NT2/D1 (cell line): ENCODE measurements around the gene GDAP2.
"Not testable (repeated sequence)": the region's sequence is repeated elsewhere in the genome, so short reads cannot be mapped to it uniquely, and the experiment has no call there.

Experiments used
- DNase-seq: peaks from one replicate; pipeline ENCODE4 v3.0.0-alpha.2; 2011; ENCODE audit warnings: low read depth, low spot score
- H3K27me3 ChIP-seq: 2 replicates; pipeline ENCODE4 v1.6.0; 2011; ENCODE audit warnings: mild to moderate bottlenecking; ENCODE audit not compliant: insufficient read length, insufficient read depth
- H3K36me3 ChIP-seq: 2 replicates; pipeline ENCODE4 v1.6.1; 2011; ENCODE audit warnings: mild to moderate bottlenecking, low read length, mixed read lengths; ENCODE audit not compliant: insufficient read depth, insufficient read length
- H3K4me1 ChIP-seq: 2 replicates; pipeline ENCODE4 v1.5.1; 2011; ENCODE audit not compliant: insufficient read depth, insufficient read length
- H3K4me3 ChIP-seq: 2 replicates; pipeline ENCODE4 v1.5.1; 2011; ENCODE audit warnings: low read depth; ENCODE audit not compliant: insufficient read length
- H3K9ac ChIP-seq: 2 replicates; pipeline ENCODE4 v1.6.0; 2011; ENCODE audit warnings: low read depth; ENCODE audit not compliant: insufficient read length
- H3K9me3 ChIP-seq: 2 replicates; pipeline ENCODE4 v1.5.1; 2011; ENCODE audit warnings: mild to moderate bottlenecking, low read length; ENCODE audit not compliant: insufficient read depth
- SUZ12 ChIP-seq: IDR thresholded peaks from 2 replicates; pipeline ENCODE4 v1.6.1; 2011; ENCODE audit not compliant: insufficient read length, insufficient read depth; ENCODE audit errors: extremely low read depth
- YY1 ChIP-seq: IDR thresholded peaks from 2 replicates; pipeline ENCODE4 v1.6.1; 2011; ENCODE audit not compliant: insufficient read length, insufficient read depth
- ZNF274 ChIP-seq: IDR thresholded peaks from 2 replicates; pipeline ENCODE4 v1.6.1; 2011; ENCODE audit warnings: mild to moderate bottlenecking, low read depth, low read length

GDAP2 gene

GRCh38 chr1:117857418-117857817 is 72.0 kb downstream of the GDAP2 start:
- no peaks in the 10 kb centered on the region for H3K36me3 ChIP-seq
- no peak overlapping the region for H3K9ac ChIP-seq
- no peak overlapping the region for H3K4me3 ChIP-seq
- H3K9me3 ChIP-seq: no peaks in the 10 kb centered on the region
- TF ChIP-seq SUZ12: no peak
- no peaks in the 10 kb centered on the region for H3K27me3 ChIP-seq
- DNase-seq: no peak
- H3K4me1 ChIP-seq: no peaks in the 10 kb centered on the region

- no peaks in the 10 kb centered on the region for H3K27me3 ChIP-seq
- H3K36me3 ChIP-seq: no peaks in the 10 kb centered on the region
- H3K9ac ChIP-seq: no peak overlapping the region
- no peaks in the 10 kb centered on the region for H3K9me3 ChIP-seq
- no peak for TF ChIP-seq ZNF274
- TF ChIP-seq YY1: no peak
- TF ChIP-seq SUZ12: no peak
- no peaks in the 10 kb centered on the region for H3K4me1 ChIP-seq
- no peak for DNase-seq
- no peak overlapping the region for H3K4me3 ChIP-seq
Observed at GRCh38 chr1:117852853-117853553, 76.4 kb downstream of the GDAP2 start.

GRCh38 chr1:117851687-117852086 is 77.7 kb downstream of the GDAP2 start:
- Histone ChIP-seq H3K9me3 (no peaks in the 10 kb centered on the region), H3K27me3 (no peaks in the 10 kb centered on the region), H3K36me3 (no peaks in the 10 kb centered on the region), H3K4me3 (no peak overlapping the region), H3K9ac (no peak overlapping the region), H3K4me1 (no peaks in the 10 kb centered on the region)
- no peak for DNase-seq
- TF ChIP-seq SUZ12 (no peak), YY1 (no peak), ZNF274 (no peak)

- H3K9ac ChIP-seq: no peak overlapping the region
- DNase-seq: no peak
- TF ChIP-seq YY1 (no peak), ZNF274 (no peak), SUZ12 (no peak)
Observed at GRCh38 chr1:117846674-117847425, 82.6 kb downstream of the GDAP2 start.

GRCh38 chr1:117844478-117844877 is 84.9 kb downstream of the GDAP2 start:
- H3K27me3 ChIP-seq, H3K4me1 ChIP-seq, H3K9ac ChIP-seq, H3K4me3 ChIP-seq, DNase-seq, H3K36me3 ChIP-seq, H3K9me3 ChIP-seq: not testable (repeated sequence)

More at GRCh38 chr1:117846674-117847425, 82.6 kb downstream of the GDAP2 start:
- Histone ChIP-seq H3K27me3 (no peaks in the 10 kb centered on the region), H3K9me3 (no peaks in the 10 kb centered on the region), H3K4me3 (no peak overlapping the region), H3K4me1 (no peaks in the 10 kb centered on the region), H3K36me3 (no peaks in the 10 kb centered on the region)

GRCh38 chr1:117843791-117844190 is 85.6 kb downstream of the GDAP2 start:
- H3K9me3 ChIP-seq: no peaks in the 10 kb centered on the region
- DNase-seq: no peak
- no peak overlapping the region for H3K4me3 ChIP-seq
- no peak overlapping the region for H3K9ac ChIP-seq
- no peak for TF ChIP-seq ZNF274
- TF ChIP-seq YY1: no peak
- TF ChIP-seq SUZ12: no peak
- H3K36me3 ChIP-seq: no peaks in the 10 kb centered on the region
- H3K4me1 ChIP-seq: no peaks in the 10 kb centered on the region
- no peaks in the 10 kb centered on the region for H3K27me3 ChIP-seq

- TF ChIP-seq YY1 (no peak), SUZ12 (no peak), ZNF274 (no peak)
Observed at GRCh38 chr1:117842408-117843170, 86.8 kb downstream of the GDAP2 start.

More at GRCh38 chr1:117842408-117843170, 86.8 kb downstream of the GDAP2 start:
- Histone ChIP-seq H3K4me3 (no peak overlapping the region), H3K4me1 (peaks cover under 1% of the 10 kb centered on the region), H3K36me3 (no peaks in the 10 kb centered on the region), H3K9me3 (no peaks in the 10 kb centered on the region), H3K27me3 (no peaks in the 10 kb centered on the region), H3K9ac (no peak overlapping the region)
- DNase-seq: peak; percentile 18
